HL-60 (cell line): ENCODE results near the gene KCTD11.

Source experiments
- GABPA ChIP-seq: IDR thresholded peaks from 2 replicates; pipeline ENCODE4 v1.6.1; 2012; ENCODE audit warnings: low read depth
- POLR2AphosphoS5 ChIP-seq: IDR thresholded peaks from 2 replicates; pipeline ENCODE4 v1.6.1; 2012; ENCODE audit warnings: low read depth
- TF ChIP-seq, protein P1 (sequence below): IDR thresholded peaks from one replicate; pipeline ENCODE4 v1.5.1; 2011; ENCODE audit warnings: low read length, control low read depth, inconsistent platforms; ENCODE audit not compliant: insufficient read depth
- TF ChIP-seq, protein P2 (sequence below): IDR thresholded peaks from 2 replicates; pipeline ENCODE4 v1.6.1; 2012; ENCODE audit warnings: low read depth; ENCODE audit not compliant: insufficient replicate concordance

DNA sequence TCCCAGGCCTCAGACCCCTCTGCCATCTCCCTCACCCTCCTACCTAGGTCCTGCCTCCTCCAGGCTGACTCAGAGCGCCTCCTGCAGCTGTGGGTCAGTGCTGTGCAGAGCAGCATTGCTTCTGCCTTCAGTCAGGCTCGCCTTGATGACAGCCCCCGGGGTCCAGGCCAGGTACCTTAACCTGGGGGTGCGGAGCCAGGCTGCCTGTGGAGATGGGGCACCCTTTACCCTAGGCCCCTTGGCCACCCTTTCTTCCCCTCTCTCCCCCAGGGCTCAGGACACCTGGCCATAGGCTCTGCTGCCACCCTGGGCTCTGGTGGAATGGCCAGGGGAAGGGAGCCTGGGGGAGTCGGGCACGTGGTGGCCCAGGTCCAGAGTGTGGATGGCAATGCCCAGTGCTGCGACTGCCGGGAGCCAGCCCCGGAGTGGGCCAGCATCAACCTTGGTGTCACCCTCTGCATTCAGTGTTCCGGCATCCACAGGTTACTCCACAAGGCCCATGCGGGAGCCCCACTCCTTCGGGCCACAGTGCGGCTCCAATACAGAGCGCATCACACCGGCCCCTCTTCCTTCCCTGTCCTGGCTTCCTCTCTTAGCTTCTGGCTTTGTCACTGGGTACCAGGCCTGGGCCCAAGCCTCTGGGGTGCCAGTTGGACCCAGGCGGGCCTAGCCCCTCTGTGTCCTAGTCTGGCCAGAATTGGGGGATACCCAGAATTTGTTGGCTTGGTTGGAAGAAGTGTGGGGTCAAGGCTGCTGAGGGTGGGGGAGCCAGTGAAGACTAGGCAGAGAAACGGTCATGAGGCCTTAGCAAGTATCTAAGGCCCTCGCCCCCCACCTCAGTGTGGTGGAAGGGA lies 5.0 kb upstream of the KCTD11 start:
- TF ChIP-seq, protein P1, sequence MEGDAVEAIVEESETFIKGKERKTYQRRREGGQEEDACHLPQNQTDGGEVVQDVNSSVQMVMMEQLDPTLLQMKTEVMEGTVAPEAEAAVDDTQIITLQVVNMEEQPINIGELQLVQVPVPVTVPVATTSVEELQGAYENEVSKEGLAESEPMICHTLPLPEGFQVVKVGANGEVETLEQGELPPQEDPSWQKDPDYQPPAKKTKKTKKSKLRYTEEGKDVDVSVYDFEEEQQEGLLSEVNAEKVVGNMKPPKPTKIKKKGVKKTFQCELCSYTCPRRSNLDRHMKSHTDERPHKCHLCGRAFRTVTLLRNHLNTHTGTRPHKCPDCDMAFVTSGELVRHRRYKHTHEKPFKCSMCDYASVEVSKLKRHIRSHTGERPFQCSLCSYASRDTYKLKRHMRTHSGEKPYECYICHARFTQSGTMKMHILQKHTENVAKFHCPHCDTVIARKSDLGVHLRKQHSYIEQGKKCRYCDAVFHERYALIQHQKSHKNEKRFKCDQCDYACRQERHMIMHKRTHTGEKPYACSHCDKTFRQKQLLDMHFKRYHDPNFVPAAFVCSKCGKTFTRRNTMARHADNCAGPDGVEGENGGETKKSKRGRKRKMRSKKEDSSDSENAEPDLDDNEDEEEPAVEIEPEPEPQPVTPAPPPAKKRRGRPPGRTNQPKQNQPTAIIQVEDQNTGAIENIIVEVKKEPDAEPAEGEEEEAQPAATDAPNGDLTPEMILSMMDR = no peak
- no peak for TF ChIP-seq POLR2AphosphoS5
- no peak for TF ChIP-seq GABPA
- TF ChIP-seq, protein P2, sequence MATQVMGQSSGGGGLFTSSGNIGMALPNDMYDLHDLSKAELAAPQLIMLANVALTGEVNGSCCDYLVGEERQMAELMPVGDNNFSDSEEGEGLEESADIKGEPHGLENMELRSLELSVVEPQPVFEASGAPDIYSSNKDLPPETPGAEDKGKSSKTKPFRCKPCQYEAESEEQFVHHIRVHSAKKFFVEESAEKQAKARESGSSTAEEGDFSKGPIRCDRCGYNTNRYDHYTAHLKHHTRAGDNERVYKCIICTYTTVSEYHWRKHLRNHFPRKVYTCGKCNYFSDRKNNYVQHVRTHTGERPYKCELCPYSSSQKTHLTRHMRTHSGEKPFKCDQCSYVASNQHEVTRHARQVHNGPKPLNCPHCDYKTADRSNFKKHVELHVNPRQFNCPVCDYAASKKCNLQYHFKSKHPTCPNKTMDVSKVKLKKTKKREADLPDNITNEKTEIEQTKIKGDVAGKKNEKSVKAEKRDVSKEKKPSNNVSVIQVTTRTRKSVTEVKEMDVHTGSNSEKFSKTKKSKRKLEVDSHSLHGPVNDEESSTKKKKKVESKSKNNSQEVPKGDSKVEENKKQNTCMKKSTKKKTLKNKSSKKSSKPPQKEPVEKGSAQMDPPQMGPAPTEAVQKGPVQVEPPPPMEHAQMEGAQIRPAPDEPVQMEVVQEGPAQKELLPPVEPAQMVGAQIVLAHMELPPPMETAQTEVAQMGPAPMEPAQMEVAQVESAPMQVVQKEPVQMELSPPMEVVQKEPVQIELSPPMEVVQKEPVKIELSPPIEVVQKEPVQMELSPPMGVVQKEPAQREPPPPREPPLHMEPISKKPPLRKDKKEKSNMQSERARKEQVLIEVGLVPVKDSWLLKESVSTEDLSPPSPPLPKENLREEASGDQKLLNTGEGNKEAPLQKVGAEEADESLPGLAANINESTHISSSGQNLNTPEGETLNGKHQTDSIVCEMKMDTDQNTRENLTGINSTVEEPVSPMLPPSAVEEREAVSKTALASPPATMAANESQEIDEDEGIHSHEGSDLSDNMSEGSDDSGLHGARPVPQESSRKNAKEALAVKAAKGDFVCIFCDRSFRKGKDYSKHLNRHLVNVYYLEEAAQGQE = no peak
